Heart right ventricle (tissue), 16 donors: ENCODE data around the gene GUK1. TPM values are rescaled to one million over a fixed set of nuclear protein-coding genes. Genes with fewer than 3 reads are reported as not detected.
"Not testable (repeated sequence)": the region's sequence is repeated elsewhere in the genome, so short reads cannot be mapped to it uniquely, and the experiment has no call there.

Source experiments
- ATAC-seq, 8 donors: fragments of 200-7000 bp; cut with Tn5 transposase; one replicate each; pipeline ENCODE4 v1.9.1; 2020; ENCODE audit warnings: mild to moderate bottlenecking in 8 of 8, moderate library complexity in 8 of 8, moderate number of reproducible peaks in 1 of 8
- DNase-seq, 2 donors: peaks; one replicate each; pipeline ENCODE4 v3.0.0-alpha.2; 2020
- H3K27ac ChIP-seq, 10 donors: fragments of 200-600 bp; sonication (generic) in 2 of 10; one replicate each; pipeline versions ENCODE4 v1.5.0 to v1.8.0; 2020 to 2022; ENCODE audit warnings: mild to moderate bottlenecking in 3 of 10
- H3K27me3 ChIP-seq, 7 donors: fragments of 200-600 bp; one replicate each; pipeline ENCODE4 v1.8.0; 2021 to 2022; ENCODE audit warnings: mild to moderate bottlenecking in 2 of 7
- H3K36me3 ChIP-seq, 9 donors: fragments of 200-600 bp; sonication (generic) in 1 of 9; one replicate each; pipeline versions ENCODE4 v1.5.0 to v1.8.0; 2020 to 2022; ENCODE audit warnings: mild to moderate bottlenecking in 2 of 9
- H3K4me1 ChIP-seq, 9 donors: fragments of 200-600 bp; sonication (generic) in 1 of 9; one replicate each; pipeline versions ENCODE4 v1.5.0 to v1.8.0; 2020 to 2022; ENCODE audit warnings: mild to moderate bottlenecking in 4 of 9
- H3K4me3 ChIP-seq, 10 donors: fragments of 200-600 bp; sonication (generic) in 2 of 10; one replicate each; pipeline versions ENCODE4 v1.5.0 to v1.8.0; 2020 to 2022; ENCODE audit warnings: mild to moderate bottlenecking in 7 of 10, moderate library complexity in 2 of 10
- H3K9me3 ChIP-seq, 11 donors: fragments of 200-600 bp in 10 of 11; sonication (generic) in 2 of 11; one replicate each; pipeline versions ENCODE4 v1.5.0 to v1.8.0; 2013 to 2022; ENCODE audit warnings: mild to moderate bottlenecking in 2 of 11, control low read depth in 1 of 11, moderate library complexity in 1 of 11
- CTCF ChIP-seq, 9 donors: fragments of 200-600 bp; sonication (generic) in 2 of 9; IDR thresholded peaks; one replicate each; pipeline versions ENCODE4 v1.5.0 to v1.8.0; 2021 to 2022; ENCODE audit warnings: antibody characterized with exemption in 9 of 9, mild to moderate bottlenecking in 5 of 9, moderate library complexity in 1 of 9
- WGBS, 2 donors: extraction: QIAGEN DNeasy Blood & Tissue Kit; methylation state at CpG; one replicate each; pipeline ENCODE4 v1.1.7; 2013; ENCODE audit warnings: inconsistent platforms in 1 of 2; 5-methylcytosine and 5-hydroxymethylcytosine counted together
- intact Hi-C, 10 donors: fragments of 100-400 bp; cut with DNase I; formaldehyde crosslinking; loops; one replicate each; pipeline versions ENCODE4 v1.11.1 to v1.14.2; 2022
- polyA plus RNA-seq, 2 donors: library from polyadenylated mRNA; stranded (reverse); fragments of 200-250 nt; gene quantifications; one replicate each; pipeline ENCODE4 v1.2.3, GENCODE V29; 2013
- total RNA-seq, 10 donors: library from RNA; stranded (reverse); fragmentation: NEBNext Ultra II Directional in 3 of 10; extraction: Animal tissue kit (Norgen Biotek cat#: 25700) in 3 of 10; gene quantifications; one replicate each; pipeline versions ENCODE4 v1.2.1 to v1.2.4, GENCODE V29; 2021 to 2023
- donor health status: Arrhythmogenic right ventricular cardiomyopathy.
- donor health status: ischemic (EF 13 %, LVEDD 7.1; RV severe dilation, severe dysfunction).
- donor health status: healthy with polysubstance abuse.
- donor health status: DM: no; HTN: yes; CAD: no.
- donor health status: DM: no; HTN: no; CAD: no.
- donor health status: ischemic (EF 25% LVEDD 6.9; RV normal size, moderate dysfunction).
- donor health status: ischemic (EF 25% LVEDD 5.7; RV mildly dilated, moderate dysfunction).
- donor health status: healthy.
- donor health status: DM: yes; HTN: yes; CAD: no.
- donor health status: Ischemic cardiomyopathy.
- donor health status: ischemic (EF 35%, LVEDD 5.7; RV mildly dilated, moderate dysfunction).
- donor health status: nonischemic (EF 11% LVEDD 7.7; RV severe dilation, severe dysfunction).
- donor health status: DM: yes; HTN: yes; CAD: no.
- donor health status: PGD.
- donor health status: ischemic (EF 29% LVEDD 5.4; RV normal size, mild dysfunction).
- donor health status: nonischemic (EF 23%, LVEDD 6.1; RV moderate dilation, normal function).

The GUK1 gene
- total and polyA plus RNA-seq, 12 donors, result 121 to 474 (median 169) TPM

- peaks cover 0 to 14% (median 0%) of the 10 kb centered on the region in 9 donors for H3K36me3 ChIP-seq
- H3K4me3 ChIP-seq, result no peak overlapping the region
- H3K9me3 ChIP-seq, result no peaks in the 10 kb centered on the region
- DNase-seq, result no peak
- no peaks in the 10 kb centered on the region for H3K27me3 ChIP-seq
- 96 to 97% methylated on average over 19 to 32 of the region's 32 CpGs for WGBS, 2 donors
- H3K27ac ChIP-seq, result no peak overlapping the region
- ATAC-seq, result no peak
- intact Hi-C loops, result no loop called here
- H3K4me1 ChIP-seq, result peaks cover 0 to 15% (median 0%) of the 10 kb centered on the region in 9 donors
- no peak for TF ChIP-seq CTCF (IDR thresholded peaks at IDR 0.05)
Measured at GRCh38 chr1:228182296-228183030, 42.4 kb downstream of the GUK1 start.

GRCh38 chr1:228184152-228184551 lies 44.1 kb downstream of the GUK1 start:
- H3K27ac ChIP-seq, result no peak overlapping the region
- H3K9me3 ChIP-seq, result peaks cover 0 to 14% (median 0%) of the 10 kb centered on the region in 11 donors
- TF ChIP-seq CTCF (IDR thresholded peaks at IDR 0.05), result no peak
- 85 to 88% methylated on average over 7 of the region's 7 CpGs for WGBS, 2 donors
- DNase-seq, result no peak
- H3K4me3 ChIP-seq, result no peak overlapping the region
- H3K27me3 ChIP-seq, result no peaks in the 10 kb centered on the region
- ATAC-seq, result no peak
- H3K36me3 ChIP-seq, result peaks cover 0 to 7% (median 0%) of the 10 kb centered on the region in 9 donors
- H3K4me1 ChIP-seq, result peaks cover 0 to 8% (median 0%) of the 10 kb centered on the region in 9 donors
- intact Hi-C loops, result no loop called here

GRCh38 chr1:228185641-228185965 lies 45.5 kb downstream of the GUK1 start:
- H3K27ac ChIP-seq, result no peak overlapping the region
- ATAC-seq, result no peak
- no peak overlapping the region for H3K4me3 ChIP-seq
- peaks cover 0 to 8% (median 0%) of the 10 kb centered on the region in 9 donors for H3K4me1 ChIP-seq
- TF ChIP-seq CTCF (IDR thresholded peaks at IDR 0.05), result no peak
- peaks cover 0 to 14% (median 0%) of the 10 kb centered on the region in 11 donors for H3K9me3 ChIP-seq
- peaks cover 0 to 7% (median 0%) of the 10 kb centered on the region in 9 donors for H3K36me3 ChIP-seq
- intact Hi-C loops, result no loop called here
- WGBS, 2 donors, result 75 to 77% methylated on average over 11 of the region's 11 CpGs
- no peaks in the 10 kb centered on the region for H3K27me3 ChIP-seq
- DNase-seq, result no peak

- H3K27me3 ChIP-seq, H3K36me3 ChIP-seq, H3K4me3 ChIP-seq, H3K4me1 ChIP-seq, intact Hi-C loops, H3K27ac ChIP-seq, DNase-seq, ATAC-seq: not testable (repeated sequence)
- H3K9me3 ChIP-seq, result peaks cover 0 to 14% (median 0%) of the 10 kb centered on the region in 11 donors
- 88% methylated on average over 2 of the region's 2 CpGs for WGBS, 2 donors
Measured at GRCh38 chr1:228188249-228188648, 48.2 kb downstream of the GUK1 start.

GRCh38 chr1:228190182-228190581 lies 50.1 kb downstream of the GUK1 start:
- intact Hi-C loops, result no loop called here
- H3K27me3 ChIP-seq, result no peaks in the 10 kb centered on the region
- WGBS, 2 donors, result 90 to 92% methylated on average over 14 of the region's 14 CpGs
- no peak for DNase-seq
- H3K4me3 ChIP-seq, result no peak overlapping the region
- H3K27ac ChIP-seq, result no peak overlapping the region
- H3K9me3 ChIP-seq, result peaks cover 0 to 14% (median 0%) of the 10 kb centered on the region in 11 donors
- no peak for ATAC-seq
- H3K4me1 ChIP-seq, result peaks cover 0 to 8% (median 0%) of the 10 kb centered on the region in 9 donors
- H3K36me3 ChIP-seq, result peaks cover 0 to 7% (median 0%) of the 10 kb centered on the region in 9 donors
- TF ChIP-seq CTCF (IDR thresholded peaks at IDR 0.05), result no peak
